HG03432 (cell line): ENCODE results near the gene SLC8B1.

Experiments
- ATAC-seq: cut with Tn5 transposase; IDR thresholded peaks from one replicate; pipeline ENCODE4 v1.9.1; 2021; ENCODE audit warnings: mild to moderate bottlenecking, moderate library complexity; ENCODE audit not compliant: unreplicated experiment

Gene SLC8B1

DNA sequence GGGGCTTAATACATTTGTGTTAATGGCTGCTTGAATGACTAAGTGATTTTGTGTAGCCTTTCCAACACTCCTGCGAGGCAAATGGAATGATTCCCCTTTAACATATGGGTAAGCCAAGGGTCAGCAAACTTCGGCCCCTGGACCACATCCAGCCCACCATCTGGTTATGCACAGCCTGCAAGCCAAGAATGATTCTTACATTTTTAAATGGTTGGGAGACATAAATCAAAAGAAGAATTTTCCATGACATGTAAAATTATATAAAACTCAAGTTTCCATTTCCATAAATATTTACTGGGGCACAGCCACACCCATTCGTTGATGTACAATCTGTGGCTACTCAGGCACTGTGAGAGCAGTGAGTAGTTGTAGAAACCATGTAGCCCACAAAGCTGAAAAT is 9.0 kb downstream of the SLC8B1 start:
- no peak for ATAC-seq

DNA sequence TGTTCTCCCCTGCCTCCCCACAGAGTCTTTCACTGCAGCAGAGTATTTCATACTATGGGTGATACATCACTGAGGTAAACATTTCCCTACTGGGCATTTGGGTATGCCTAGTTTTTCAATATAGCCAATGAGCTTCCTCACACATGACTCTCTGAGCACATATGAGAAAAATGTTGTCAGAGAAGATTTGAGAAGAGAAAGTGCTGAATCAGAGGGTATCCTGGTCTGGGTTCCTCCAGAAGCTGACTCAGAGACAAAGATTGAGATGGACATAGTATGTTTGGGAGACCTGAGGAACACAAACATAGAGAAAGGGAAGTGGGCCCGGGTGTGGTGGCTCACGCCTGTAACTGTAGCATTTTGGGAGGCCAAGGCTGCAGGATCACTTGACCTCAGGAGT is 12.6 kb downstream of the SLC8B1 start:
- no peak for ATAC-seq

DNA sequence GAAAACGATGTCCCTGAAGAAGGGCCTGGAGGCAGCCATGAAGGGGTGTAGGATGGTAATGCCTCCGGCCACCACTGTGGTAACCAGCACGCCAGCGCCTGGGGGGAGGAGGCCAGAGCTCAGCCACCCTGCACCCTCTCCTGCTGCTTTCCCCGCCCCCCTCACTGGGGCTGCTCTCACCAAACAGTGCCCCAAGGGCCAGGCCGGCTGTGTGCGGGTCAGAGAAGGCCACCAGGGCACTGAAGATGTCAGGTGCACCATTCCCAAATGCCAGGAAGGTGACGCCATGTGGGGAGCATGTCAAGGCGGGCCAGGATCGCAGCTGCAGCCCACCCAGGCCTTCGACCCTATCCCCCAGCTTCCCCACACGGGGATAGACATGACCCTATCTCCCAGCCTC is 14.5 kb downstream of the SLC8B1 start:
- ATAC-seq: no peak

DNA sequence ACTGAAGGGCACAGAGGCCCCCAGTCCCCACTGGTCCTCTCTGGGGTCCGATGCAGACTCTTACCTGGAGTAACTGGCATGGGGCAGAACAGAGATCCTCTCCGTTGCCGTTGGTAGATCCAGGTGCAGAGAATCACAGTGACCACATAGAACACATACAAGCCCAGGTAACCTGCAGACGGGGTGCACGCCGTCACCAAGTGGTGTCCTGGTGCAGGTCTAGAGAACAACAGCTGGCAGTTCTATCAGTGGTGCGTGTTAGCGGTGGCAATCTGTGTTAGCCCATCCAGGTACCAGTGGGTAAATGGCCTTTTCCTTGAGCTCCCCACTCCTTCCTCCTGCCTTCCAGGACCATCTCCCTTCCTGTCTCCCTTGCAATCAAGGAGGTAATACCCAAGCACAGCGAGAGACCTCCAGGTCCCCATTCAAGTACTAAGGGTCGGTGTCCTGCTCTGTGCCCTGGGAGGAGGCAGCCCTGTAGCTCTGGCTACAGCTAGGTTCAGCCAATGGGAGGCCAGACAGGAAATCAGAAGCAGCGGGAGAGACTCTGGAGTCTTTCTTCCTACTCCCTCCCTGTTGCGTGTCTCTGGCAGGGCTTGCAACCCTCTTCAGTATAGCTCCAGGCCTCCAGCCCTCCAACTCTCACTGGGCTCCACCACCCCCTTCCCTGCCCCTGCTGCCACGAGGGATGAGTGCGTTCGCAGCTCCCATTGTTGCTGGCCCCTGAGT is 15.8 kb downstream of the SLC8B1 start:
- no peak for ATAC-seq

DNA sequence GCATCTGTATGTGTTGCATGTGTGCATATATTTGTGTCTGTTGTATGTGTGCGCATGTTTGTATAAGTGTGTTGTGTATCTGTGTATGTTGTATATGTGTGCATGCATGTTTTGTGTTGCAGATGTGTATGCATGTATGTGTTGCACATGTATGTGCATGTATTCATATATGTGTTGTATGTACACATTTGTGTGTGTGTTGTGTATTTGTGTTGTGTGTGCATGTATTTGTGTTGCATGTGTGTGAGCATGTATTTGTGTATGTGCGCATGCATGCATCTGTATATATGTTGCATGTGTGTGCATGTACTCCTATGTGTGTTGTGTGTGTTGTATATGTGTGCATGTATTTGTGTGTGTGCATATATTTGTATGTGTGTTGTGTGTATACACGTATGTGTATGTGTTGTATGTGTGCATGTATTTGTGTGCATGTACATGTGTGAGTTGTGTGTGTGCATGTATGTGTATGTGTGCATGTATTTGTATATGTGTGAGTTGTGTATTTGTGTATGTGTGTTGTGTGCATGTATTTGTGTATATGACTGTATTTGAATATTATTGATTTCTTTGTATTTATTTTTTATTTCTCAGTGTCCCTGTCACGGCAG is 16.8 kb downstream of the SLC8B1 start:
- ATAC-seq: no peak

DNA sequence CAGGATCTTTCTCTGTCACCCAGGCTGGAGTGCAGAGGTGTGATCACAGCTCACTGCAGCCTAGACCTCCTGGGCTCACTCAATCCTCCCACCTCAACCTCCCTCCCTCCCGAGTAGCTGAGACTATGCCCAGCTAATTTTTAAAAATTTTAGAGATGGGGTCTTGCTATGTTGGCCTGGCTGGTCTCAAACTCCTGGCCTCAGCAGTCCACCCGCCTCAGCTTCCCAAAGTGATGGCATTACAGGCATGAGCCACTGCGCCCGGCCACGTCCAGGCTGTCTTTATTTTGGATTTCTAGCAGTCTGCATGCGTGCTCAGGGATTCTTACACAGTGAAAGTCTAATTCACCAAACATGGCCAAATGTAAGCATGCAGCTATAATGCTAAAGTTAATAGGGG is 17.8 kb downstream of the SLC8B1 start:
- no peak for ATAC-seq

DNA sequence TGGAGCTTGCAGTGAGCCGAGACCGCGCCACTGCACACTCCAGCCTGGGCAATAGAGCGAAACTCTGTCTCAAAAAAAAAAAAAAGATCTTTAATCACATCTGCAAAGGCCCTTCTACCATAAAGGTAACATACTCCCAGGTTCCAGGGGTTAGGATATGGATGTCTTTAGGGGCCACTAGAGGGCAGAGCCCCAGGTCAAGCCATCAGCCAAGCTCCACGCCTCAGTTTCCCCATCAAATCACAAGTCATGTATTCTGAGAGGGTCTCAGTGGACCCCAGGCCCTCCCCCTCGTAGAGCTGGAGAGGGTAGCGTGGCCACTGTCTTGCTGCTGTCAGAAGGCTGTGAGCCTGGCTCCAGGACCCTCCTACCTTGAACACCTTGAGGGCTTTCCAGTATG is 18.8 kb downstream of the SLC8B1 start:
- ATAC-seq: no peak

DNA sequence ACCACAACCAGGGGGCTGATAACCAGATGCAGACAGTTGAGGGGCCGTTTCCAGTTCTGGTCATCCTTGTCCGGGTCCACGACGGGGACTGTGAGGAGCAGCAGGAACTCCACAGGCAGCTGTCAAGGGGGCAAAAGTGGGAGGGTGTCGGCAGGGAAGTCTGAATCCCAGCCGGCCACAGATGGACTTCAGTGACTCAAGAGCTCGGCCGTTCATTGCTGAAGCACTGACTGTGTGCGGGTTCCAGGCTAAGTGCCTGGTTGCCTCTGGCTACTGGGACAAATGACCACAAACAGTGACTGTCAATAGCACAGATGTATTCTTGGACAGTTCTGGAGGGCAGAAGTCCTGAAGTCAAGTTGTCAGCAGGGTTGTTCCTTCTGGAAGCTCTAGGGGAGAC is 19.6 kb downstream of the SLC8B1 start:
- ATAC-seq: no peak

DNA sequence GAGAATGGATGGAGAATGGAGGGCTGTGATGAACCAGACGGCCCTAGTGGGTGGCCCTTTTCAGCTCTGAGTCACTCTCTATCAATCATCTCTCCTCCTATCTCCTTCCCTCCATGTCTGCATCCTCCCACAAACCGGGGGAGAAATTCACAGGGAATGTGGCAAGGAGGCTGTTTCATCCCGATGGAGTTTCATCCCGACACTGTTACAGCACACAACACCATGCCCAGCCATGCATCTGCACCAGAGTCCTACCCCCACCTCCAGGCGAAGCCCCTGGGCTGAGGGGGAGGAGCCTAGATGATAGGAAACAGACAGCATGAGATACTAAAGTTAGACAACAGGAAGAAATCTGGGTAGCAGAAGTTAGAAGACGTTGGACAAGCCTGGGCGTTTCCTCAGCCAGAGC is 20.8 kb downstream of the SLC8B1 start:
- ATAC-seq: no peak

DNA sequence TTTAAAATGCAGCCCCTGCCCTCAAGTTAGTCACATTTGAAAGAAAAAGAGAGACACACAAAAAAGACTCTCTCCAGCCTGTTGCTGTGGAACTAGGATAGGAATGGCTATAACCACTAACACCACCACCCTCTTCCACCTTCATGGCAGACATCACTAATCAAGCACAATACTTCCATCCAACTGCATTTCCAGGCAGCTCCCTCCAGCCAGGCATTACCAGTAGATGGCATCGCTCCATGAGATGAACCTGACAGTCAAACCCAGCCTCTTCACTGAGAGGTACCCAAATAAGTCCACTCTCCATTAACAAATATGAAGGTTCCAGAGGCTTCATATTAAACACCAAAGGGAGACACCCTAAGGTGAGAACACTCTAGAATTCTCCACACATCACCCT is 24.4 kb downstream of the SLC8B1 start:
- ATAC-seq: no peak

DNA sequence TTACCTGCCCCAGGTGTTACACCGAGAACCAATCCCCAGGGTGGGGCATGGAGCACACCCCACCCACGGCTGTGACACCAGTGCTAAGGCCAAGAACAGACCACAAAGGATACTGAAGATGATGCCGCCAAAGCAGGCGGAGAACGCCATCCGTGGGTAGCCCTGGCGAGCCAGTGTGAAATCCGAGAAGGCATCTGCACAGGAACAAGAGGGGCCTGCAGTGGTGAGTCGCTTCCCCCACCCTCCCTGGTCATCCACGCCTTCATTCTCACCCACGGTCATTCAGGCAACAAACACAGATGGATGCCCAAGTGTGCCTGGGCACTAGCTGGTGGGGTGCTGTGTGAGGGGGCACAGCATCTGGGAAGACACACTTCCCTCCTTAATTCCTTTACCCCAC is 28.5 kb downstream of the SLC8B1 start:
- no peak for ATAC-seq

DNA sequence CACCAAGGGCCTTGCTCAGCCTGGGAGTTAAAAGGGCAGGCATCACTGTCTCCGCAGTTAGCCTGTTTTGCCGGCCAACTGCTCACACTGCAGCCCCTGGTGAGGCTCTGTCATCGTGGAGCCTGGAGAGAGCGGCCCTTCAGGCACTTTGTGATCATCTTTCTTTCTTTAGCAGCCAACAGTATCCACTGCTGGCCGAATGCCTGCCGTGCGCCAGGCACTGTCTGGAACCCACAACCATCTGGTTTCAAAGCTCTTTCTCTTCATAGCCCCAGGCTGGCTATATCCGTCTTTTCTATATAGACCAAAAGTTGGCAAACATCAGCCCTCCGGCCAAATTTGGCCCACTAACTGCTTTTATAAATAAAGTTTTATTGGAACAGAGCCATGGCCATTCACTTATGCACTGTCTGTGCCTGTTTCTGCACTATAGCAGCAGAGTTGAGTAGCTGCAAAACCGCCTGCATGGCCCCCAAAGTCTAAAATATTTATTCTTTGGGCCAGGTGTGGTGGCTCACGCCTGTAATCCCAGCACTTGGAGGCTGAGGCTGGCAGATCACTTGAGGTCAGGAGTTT is 29.5 kb downstream of the SLC8B1 start:
- ATAC-seq: no peak

DNA sequence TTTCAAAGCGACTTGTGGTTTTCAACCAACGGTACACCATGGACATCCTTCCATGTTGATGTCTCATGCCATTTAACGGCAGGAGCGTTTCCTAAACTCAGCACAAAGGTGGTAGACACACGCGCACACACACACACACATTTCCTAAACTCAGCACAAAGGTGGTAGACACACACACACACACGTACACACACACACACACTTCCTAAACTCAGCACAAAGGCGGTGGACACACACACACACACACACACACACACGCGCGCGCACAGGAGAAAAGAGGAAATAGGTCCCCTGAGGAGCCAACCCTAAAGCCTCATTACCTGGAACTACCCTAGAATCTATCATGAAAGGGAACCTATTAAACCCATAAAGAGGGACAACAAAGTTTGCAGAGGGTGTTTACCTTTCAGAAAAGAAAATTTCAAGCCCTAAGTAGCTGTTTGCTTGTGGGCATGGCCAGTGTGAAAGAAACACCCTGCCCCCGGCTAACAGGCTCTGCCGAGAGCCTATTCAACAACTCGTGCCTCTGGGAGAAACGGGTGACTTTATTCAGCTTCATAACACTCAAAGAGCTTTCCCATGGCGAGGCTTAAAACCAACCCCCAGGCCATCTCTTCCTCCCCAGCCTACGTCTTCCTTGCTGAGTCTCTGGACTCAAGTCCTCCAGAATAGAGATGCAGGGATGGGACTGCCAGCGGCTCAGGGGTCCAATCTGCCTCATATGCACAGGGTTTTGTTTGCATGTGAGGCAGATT is 31.8 kb downstream of the SLC8B1 start:
- ATAC-seq: no peak

DNA sequence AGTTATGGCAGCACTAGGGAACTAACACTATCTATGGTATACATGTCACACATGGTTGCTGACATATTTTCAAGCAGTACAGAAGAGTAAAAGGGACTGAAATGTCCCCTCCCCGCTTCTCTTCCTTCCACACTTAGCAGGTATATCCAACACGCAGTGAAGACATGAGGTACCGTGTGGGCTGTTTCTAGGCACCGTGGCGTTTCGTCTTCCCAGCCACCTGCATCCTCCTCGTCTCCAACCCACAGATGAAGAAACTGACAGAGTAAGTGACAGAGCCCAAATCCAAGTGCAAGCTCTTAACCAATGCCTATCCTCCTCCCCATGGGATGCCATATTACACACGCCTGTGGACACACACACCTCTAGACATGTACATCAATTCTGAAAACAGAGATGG is 32.4 kb downstream of the SLC8B1 start:
- ATAC-seq: no peak

DNA sequence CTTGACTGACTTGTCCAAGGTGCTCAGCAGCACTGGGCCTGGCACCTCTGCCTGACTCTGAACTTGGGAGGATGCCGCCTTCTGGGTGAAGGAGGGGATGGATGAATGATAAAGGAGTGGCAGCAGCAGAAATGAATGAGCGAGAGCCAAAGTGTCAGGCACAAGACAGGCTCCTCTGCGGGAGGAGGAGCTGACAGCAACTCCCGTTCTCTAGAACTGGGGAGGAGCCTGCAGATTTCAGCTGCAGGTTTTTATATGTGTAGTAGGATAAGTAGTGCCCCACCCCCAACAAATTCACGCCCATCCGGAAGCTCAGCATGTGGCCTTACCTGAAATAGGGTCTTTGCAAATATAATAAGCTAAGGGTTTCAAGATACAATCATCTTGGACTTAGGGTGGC is 33.1 kb downstream of the SLC8B1 start:
- no peak for ATAC-seq

DNA sequence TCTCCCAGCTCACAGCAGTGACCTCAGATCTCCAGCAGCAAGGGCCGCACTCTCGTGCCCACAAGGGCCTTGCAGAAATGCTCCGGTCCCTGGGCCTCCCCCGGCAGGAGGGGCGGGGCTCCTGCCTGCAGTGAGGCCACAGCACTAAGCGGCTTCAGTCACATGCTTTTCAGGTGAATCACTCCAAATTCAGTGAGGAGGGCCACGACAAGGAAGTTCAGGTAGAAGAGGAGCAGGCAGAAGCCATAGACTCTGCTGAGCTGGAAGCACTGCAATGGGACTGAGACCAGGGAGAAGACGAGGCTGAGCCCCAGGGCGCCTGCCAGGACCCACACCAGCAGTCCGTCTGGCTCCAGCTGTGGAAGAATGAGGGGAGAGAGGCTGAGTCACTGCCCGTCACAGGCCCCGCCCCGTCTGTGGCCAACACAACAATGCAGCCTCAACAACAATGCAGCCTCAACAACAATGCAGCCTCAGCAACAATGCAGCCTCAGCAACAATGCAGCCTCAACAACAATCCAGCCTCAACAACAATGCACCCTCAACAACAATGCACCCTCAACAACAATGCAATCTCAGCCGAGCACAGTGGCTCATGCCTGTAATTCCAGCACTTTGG is 35.2 kb downstream of the SLC8B1 start:
- no peak for ATAC-seq

DNA sequence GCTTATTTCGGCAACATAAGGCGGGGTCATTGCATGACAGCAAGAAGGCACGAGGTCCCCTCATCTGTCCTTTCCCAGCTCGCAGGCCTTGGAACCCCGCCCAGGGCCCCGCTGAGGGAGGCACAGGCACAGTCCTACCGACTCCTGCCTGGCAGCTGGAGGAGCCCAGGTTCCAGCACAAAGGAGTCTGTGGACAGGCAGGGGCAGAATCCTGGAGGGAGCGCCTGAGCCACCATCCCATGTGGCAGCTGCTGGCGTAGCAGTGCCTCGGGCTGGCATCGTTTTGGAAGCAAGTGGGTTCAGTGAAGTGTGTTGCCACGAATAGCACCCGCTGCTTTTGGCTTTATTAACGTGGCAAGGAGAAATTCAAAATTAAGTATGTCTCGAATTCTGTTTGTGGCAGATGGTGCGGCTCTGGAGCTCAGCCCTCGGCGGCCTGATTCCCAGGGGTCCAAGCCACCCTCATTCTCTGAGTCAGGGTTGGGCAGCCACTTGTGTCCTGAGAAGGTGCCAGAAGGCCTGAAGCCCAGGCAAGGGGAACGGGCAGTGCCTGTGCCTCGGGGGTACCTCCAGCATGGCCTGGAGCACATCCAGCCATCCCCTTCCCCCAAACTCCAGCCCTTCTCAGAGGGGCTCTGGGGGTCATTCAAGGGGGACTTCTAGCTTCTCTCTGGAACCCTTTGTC is 35.9 kb downstream of the SLC8B1 start:
- ATAC-seq: no peak

DNA sequence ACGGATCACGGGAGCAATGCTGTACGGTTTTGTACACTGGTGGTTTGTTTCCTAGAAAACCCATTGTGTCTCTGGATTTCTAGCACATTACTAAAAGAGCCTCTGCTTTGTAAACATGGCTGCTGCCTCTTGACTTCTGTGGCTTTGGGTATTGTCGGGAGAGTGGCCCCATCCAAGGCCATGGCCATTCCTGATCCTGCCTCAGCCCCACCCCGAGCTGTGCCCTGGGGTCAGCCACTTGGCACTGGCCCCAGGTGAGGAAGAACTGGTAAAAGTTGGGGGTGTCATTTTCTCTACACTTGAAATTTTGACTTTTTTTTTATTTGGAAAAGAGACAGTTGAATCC is 36.5 kb downstream of the SLC8B1 start:
- ATAC-seq: no peak

DNA sequence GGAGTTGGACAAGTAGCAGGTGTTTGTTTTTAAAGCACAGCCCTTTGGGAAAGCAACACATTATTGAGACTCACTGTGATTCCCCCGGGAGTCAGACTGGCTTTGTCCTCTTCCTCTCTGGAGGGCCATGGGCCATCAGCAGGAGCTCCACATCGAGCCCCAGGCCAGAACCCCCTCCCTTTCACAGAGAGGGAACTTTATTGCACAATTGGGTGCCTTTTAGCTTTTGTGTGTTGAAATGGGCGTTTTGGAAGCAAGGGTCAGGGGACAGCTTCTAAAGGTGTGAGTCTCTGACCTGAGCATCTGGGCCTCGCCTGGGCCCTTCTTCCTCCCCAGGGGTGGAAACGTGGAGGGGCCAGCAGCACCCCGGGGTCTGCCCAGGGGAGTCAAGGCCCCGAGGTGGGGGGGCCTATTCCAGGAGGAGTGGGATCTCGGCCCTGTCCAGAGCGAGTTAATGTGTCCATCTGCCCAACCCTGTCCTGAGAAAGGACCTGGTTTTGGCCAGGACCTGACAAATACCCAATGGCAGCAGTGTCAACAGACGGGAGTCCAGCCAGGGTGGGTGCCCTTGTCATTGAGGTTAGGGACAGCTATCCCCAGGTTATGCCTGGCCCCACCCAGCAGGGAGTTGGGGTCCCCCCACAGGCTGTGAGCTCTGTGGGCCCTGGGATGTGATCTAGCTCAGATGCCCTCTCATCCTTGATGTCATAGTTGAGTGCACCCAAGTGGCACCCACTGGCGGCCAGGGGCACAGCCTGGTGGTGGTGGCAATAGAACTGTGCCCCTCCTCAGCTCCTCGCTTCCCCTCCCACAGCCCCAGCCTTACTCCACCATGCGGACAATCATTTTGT is 37.1 kb downstream of the SLC8B1 start:
- ATAC-seq: no peak

DNA sequence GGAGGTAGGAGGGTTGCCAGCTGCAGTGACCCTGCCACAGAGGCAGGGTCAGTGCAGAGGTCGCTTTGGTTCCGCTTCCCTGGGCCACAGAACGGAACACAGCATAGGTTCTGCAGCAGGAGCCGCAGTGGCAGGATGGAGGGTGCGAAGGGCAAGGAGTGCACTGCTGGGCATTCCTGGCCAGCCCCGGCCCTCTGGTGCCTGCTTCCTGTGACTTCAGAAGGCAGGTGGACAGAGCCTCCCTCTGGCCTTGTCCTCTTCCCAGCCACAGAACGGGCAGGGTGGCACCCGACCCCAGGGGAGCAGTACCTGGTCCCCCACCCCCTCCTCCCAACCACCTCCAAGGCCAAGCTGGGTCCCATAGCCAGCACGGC is 37.7 kb downstream of the SLC8B1 start:
- ATAC-seq: no peak
